Renal cortex interstitium (tissue), 11 donors: ENCODE results near the gene P2RY6. TPM values are rescaled to one million over a fixed set of nuclear protein-coding genes. Genes with fewer than 3 reads are reported as not detected.
A peak's percentile ranks its signal among the peaks of the same experiment; 100 is the strongest.

ENCODE experiments used
- DNase-seq, 11 donors: peaks; one replicate each; pipeline ENCODE4 v3.0.0-alpha.2; 2013; ENCODE audit warnings: low read depth in 9 of 11, low spot score in 4 of 11; ENCODE audit errors: extremely low read depth in 1 of 11
- polyA plus RNA-seq, 3 donors: library from polyadenylated mRNA; unstranded; fragments of 120-200 nt; gene quantifications; one replicate each; pipeline ENCODE4 v1.2.1, GENCODE V29; 2013; ENCODE audit not compliant: insufficient read length in 3 of 3

Gene P2RY6
- polyA plus RNA-seq, 3 donors: 1.0 to 1.9 (median 1.6) TPM

DNA sequence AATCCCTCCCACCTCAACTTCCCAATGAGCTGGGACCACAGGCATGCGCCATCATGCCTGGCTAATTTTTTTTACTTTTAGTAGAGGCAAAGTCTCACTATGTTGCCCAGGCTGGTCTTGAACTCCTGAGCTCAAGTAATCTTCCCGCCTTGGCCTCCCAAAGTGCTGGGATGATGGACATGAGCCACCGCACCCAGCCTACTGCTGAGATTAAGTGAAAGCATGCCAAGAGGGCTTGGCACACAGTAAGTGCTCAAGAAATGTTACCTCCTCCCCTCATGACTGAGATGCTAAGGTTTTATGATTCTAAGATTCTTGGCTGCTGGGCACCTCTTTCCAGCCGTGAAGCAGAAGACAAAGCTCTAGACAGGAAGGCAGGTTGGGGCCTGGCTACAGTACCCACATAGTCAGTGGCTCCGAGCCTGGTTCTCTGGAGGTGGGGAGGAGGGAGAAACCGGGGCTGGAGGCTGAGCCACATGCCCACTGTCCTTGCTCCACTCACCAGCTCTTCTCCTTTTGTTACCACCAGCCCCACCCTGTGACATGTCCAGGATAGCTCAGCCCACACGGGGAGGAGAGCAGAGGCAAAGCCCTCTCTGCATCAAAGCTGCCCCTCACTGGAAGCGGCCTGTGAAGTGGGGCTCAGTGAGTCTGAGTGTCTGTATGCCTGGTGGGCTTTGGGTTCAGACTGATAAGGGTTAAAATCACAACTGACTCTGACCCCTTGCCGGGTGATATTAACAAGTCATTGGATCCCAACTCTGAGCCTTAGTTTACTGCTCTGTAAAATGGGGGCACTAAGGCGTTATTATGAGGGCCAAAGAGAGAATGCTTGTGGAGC lies 48.8 kb downstream of the P2RY6 start:
- no peak for DNase-seq

DNA sequence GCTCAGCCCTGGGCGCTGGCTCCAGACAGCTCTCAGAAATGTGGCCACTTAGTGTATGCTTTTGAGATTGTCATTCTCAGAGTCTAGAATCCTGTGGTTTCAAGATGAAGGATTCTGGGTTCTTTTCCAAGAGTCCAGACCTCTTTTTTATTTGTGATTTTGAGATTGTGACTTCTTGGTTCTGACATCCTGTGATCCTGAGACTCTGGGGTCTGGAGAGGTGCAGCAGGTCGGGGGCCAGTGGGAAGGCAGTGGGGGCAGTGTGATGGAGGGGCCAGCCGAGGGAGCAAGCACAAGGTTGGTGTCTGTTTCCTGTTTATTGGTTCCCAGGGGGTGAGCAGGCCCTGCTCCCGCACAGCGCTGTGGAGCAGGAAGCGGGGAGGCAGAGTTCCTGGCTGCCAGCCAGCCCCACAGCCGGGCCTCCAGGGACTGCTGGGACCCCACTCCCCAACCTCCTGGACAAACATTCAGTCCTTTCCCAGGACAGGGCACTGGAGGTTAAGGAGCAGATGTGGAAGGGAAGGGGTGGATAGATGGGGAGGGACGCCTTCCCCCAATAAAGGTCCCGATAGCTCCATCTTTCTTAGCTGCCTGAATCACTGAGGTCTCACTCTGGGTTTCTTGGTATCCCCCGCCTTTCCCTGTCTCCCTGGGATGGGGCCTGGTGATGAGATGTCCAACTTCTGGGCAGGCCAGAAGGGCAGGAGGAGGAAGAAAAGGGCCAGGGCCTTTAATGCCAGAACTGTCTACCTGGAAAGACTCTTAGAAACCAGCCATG lies 49.7 kb downstream of the P2RY6 start:
- peak in 1 of 11 donors; percentile 68 for DNase-seq

DNA sequence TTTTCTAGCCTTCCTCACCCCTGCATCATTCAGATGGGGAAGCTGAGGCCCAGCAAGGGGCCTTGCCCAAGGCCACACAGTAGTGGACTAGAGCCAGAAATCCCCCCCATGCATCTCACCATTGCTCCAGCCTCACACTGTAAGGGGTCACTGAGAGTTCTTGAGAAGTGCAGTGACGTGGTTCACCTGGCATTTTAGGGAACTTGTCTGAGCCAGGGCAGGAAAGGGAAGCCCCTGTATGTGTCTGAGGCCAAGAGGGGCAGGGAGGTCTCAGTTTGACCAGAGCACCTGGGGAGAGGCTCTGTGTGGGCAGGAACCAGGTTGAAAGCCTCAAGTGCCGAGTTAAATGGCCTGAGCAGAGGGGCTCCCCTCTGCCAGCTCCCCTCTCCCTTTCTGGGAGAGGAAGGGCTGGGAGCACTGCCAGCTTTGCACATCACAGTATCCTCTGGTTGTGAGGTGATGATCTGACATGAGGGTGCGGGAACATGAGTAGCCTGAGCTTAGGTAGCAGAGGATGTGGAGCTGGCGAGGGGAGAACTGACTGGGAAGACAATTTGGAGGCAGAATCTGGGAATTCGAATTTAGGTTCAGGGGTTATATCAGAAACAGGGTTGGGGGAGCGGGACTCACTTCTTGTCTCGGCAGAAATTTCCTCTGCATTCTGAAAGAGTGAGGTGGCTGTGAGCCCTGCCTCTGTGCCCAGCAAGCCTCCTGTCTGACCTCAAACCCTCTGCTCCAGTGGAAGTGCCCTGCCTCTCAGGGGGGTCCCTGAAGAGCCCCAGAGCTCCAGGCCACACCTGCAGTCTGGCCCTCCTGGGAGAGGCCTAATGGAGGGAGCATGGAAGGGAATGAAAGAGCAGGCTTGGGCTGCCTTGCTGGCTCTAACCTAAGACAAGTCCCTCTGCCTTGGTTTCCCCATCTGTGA lies 50.5 kb downstream of the P2RY6 start:
- no peak for DNase-seq

DNA sequence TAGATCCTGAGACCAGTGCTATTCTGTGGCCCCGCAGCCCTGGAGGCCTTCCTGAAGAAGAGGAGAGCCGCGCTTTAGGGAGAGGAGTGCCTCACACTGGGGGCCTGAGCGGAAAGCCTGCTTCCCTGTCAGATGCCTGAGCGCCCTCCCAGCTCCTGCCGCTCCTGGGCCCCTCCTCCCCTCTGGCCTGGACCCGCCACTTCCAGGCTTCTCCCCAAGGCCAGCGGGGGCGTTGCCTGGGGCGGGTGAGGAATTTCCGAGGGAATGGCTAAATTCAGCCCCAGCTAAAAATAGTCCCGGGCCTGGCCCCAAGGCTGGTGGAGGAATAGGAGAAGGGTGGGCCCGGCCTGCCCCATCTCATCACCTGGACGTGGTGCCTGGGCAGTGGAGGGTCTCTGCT lies 51.3 kb downstream of the P2RY6 start:
- DNase-seq: peak in 1 of 11 donors; percentile 65

DNA sequence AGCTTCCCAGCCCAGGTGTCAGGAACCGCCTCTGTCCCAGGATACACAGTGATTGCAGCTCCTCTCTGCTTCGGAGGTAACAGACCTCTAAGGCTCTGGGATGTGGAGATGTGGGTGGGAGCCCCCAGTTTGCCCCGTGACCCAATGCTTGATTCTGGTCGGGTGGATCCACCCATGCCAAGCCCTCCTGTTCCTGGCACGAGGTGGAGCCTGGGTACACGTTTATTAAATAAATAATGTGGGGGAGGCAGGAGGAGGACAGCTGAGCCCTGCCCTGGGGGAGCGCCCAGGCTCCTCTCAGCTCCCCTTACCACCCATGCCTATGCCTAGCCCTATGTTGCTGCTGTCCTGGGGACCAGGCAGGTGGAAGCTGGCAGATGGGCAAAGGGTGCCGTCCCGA lies 52.0 kb downstream of the P2RY6 start:
- no peak for DNase-seq

DNA sequence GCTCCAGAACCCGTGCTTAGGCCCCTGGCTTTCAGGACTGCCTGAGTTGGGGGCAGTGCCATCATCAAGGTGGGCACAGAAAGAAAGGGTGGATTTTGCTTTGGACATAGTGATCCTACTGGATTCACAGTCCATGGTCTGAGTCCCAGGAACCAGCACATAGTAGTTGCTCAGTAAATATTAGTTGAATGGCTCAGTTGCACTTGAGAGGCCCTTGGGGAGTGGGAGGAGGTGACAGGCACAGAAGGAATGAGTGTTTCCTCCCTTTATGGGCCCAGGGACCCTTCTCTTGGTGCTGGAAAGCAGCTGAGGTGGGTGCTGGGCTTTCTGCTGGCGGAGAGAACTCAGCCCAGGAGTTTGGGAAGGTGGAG lies 52.5 kb downstream of the P2RY6 start:
- no peak for DNase-seq

DNA sequence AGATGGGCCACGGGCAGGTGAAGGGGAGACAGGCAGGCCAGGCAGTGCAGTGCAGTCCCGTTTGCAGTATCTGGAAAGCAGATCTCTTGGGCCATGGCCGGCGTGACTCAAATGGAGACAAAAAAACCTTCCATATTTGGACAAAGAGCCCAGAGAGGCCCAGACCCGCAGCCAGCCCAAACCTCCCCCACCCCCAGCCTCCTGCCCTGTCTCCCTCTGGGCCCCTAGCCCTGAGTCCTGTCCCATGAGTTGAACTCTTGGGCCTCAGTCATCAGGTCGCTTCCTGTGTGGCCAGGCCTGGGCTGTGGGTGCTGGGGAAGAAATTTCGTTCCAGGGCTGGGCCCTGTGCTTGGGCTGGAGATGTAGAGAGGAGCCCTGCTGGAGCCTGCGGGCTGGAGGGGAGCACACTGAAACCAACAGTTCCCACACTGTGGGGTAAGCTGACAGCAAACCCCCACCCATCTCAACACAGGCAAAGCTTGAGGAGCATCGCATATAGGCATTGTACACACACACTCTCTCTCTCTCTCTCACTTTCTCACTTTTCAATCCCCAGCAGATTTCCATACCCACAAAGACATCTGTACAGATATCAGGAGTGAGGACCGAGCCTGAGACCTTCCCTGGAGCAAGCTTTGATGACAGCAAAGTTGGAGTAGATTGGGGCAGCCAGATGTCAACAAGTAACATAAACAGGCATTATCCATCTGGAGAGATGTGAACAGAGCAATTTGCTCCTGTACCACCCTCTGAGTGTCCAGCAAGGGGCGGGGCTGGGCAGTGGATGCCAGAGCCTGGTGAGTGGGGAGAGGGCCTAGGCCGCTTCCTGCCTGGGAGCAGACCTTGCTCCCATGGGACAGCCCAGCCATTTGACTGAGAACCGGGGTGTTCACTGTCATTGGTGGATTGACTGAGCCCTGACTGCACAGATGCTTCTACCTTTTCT lies 53.2 kb downstream of the P2RY6 start:
- DNase-seq: no peak

DNA sequence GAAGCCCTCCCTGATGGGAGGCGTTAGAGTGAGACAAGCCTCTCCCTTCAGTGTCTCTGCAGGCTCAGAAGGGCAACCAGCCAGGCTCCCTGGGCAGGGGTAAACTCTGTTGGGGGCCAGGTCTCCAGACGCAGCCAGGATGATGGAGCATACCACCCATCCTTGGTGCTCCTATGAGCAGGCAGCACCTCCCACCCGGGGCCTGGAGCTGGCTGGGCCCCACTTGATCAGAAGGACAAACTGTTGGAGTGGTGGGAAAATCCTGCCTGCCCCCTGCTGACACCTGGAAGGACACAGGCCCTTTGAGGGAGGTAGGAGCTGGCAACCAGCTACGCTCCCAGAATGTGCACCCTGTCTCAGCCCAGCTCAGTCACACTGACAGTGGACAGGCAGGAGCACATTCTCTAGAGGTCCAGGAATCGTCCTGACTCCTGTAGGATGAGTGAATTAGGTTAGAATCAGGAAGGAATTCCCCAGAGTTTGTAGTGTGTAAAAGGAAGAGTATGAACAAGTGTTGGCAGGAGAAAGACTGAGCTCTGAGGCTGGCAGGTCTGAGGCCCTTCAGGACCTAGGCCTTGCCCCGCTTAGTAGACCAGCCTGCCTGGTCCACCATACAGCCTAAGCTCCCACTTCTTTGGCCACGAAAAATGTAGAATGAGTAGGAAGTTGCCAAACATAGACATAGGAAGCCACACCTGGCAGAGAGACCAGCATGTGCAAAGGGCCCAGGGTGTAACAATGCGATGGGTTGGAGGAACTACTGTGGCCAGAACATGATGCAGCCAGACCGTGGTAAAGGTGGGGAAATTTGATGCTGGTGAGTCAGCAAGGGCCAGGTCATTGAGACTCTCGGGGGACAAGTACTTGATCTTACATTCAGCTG lies 55.0 kb downstream of the P2RY6 start:
- no peak for DNase-seq

DNA sequence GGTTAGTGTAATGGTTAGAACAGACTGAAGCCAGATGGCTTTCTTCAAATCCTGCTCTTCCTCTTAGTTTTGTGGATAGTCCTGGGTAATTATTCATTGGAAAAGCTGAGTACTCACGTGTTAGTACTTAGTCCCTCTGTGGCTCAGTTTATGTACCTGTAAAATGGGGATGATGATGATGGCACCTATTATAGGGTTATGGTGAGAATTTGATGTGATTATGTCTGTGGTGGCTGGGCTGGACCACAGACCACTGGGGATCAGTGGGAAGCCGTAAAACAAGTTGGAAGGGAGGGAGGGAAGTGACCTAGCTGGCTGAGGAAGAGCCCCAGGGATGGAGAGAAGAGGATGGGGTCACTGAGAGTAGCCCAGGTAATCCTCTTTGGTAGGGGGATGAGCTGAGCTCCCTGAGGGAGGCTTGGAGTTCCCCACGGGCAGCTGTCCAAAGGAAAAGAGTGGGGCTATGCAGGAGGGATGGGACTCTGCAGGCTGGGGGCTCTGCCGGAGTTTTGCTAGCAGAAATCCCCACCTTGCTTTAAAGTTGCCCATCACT lies 55.8 kb downstream of the P2RY6 start:
- DNase-seq: no peak

DNA sequence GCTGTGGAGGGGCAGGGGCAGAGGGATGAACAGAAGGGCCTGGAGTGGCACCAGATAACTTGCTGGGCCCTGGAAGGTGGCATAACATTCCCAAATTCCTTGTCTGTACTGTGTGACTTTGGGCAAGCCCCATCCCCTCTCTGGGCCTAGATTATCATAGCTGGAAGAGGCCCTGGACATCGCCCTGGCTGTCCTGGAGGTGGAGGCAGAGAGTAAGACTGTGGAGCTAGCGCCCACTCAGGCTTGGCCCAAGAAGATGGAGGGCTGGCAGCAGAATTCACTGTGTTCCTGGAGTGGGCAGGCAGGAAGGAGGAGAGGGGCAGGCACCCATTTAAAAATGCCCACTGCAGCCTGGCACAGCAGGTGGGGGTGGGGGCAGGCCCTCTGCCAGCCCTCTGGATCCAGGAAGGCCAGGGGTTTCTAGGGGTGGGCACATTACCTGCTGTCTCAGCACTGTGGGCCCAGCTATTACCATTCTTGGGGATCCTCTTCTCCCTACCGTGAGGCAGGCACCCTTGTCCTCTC lies 58.5 kb downstream of the P2RY6 start:
- no peak for DNase-seq

DNA sequence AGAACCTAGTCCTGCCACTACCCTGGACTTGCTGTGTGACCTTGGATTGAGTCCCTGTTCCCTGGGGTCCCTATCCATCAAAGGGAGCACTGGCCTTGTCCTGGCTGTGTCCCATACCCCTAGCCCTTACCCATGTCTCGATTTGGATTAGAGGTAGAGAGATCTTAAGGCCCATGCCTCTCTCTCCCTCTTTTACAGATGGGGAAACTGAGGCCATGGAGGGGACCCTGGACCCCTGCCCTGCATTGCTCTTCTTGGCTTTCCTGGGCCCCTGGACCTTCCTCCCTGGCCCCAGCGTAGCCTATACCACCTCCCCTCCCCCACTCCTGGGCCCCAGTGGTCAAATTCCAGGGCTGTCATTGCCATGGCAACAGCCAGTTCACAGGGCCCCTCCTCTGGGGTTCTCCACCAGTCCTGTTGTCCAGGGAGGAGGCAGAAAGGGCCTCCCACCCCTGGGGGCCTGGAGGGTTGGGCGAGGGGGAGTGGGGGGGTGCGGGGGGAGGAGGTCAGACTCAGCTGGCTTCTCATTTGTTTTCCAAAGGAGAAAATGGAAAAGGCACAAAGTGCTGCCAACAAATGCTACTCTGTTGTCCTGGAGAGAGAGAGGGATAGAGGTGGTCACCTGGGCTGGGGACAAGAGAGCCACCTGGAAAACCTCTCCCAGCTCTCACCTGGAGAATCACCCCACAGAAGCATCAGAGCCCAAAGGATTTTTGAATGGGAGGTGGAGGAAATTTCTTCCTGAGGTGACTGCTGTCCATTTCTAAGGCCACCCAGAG lies 59.2 kb downstream of the P2RY6 start:
- DNase-seq: peak in 3 of 11 donors; percentile 84 to 91 (median 84)

DNA sequence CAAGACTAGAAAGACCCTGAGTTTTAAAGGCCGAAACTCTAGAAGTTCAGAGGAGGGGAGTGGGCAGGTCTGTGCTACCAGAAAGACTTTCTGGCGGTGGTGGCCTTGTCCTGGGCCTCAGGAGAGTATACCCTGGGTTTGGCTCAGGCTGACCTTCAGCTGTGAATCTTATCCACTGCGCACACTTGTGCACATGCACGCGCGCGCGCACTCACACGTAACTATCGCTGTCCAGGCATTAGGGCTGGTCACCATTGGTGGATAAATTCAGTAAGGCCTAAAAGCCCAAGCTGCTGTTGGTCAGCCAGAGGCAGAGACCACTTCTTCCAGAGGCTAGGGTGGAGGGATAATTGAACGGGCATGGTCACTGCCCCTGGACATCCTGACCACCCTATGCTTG lies 61.0 kb downstream of the P2RY6 start:
- no peak for DNase-seq

DNA sequence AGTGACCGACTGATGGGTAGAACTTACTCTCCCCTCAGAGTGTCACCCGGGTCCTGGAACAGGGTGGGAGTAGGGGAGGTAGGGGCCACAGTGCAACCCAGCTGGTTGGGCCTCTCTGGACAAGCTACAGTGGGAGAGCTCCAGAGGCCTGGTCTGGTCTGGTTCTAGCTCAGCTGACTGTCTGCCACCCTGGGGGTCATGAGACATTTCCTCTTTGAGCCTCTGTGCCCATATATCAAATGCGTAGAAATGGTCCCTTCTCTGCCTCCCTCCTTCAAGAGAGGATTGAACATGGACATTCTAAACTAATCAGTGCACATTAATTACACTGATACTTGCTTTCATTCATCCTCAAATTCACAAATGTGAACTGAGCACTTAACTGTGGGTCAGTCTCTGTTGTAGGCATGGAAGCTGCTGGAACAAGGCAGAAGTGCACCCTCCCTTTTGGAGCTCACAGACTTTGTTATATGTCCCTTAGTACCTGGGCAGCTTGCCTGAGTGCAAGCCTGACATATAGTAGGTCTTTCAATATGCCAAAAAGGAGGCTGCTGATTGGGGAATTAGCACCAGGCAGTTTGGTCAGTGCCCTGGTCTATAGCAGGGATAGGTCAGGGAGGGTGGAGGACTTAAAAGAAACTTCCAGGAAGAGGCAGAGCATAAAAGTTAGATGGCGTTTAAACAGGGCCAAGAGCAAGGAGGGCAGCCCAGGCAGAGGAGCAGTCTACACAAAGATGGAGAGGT lies 61.7 kb downstream of the P2RY6 start:
- no peak for DNase-seq

DNA sequence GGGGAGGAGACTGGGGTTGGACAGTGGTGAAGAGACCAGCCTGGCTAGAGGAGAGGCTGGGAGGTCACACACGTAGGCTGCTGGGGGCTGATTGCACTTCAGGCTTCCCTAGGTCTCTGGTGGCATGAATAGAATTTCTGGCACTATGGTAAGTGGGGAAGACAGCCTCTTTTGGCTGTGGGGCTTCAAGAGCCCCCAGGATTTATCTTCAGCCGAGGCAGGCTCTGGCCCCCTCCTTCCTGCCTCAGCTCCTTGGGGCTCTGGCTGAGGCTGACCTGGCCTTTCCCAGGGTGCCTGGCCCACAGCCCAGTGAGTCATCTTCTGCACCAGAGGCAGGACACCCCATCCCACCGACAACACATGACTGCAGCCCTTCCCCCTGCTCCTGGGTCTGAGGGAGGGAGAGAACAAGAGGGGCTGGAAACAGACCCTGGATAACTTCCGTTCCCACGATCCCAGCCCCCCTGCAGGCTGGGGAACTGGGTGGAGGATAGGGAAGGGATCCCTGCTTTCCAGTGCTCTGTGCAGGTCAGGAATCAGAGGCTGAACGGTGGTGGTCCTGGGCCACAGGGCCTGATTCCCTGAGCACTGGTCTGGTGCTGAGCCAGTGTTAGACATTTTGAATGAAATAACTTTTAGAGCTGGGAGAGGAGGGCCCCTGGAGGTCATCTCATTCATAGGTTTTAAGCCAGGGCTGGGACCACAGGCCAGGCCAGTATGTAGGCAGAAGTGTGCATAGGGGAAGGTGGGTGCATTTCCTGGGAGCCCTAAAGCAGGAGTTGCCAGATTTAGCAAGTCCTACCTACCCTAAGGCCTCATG lies 62.5 kb downstream of the P2RY6 start:
- no peak for DNase-seq
